GM19463 (cell line): ENCODE measurements around the gene SH3BGRL.
"Not testable (repeated sequence)": the region's sequence is repeated elsewhere in the genome, so short reads cannot be mapped to it uniquely, and the experiment has no call there.

Experiments used
- ATAC-seq: cut with Tn5 transposase; IDR thresholded peaks from one replicate; pipeline ENCODE4 v1.9.1; 2021; ENCODE audit warnings: mild to moderate bottlenecking, moderate library complexity; ENCODE audit not compliant: unreplicated experiment

The SH3BGRL gene

DNA sequence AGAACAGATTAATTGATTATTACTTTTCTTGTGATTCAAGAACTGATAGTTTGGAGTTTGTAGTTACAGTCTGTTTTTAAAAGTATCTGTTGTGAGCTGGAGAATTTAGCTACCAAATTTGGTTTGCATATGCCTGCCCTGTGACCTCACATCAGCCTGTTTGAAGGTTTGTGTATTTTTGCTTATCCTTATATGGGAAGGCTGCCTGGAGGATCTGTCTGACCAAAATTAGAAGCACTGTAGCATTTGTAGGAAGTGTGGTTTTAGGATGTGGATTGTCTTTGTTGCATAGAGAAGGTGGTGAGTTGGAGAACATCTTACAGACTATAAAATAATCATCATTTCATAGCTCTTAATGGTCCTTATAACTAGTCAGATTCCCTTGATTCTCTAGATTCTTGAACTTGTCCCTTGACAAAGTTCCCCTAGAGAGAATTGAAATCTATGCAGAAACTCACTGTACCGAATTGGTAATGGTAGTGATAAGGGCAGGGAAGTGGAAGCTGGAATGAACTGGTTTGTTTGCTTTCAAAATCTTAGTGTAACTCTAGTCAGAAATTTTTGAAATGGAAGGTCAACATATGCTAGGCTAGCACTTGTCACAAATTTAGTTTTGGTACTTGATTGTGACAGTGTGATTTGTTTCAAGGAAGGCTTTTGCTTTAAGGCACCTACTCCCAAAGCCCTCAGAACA, 57.3 kb downstream of the SH3BGRL start:
- ATAC-seq = no peak

DNA sequence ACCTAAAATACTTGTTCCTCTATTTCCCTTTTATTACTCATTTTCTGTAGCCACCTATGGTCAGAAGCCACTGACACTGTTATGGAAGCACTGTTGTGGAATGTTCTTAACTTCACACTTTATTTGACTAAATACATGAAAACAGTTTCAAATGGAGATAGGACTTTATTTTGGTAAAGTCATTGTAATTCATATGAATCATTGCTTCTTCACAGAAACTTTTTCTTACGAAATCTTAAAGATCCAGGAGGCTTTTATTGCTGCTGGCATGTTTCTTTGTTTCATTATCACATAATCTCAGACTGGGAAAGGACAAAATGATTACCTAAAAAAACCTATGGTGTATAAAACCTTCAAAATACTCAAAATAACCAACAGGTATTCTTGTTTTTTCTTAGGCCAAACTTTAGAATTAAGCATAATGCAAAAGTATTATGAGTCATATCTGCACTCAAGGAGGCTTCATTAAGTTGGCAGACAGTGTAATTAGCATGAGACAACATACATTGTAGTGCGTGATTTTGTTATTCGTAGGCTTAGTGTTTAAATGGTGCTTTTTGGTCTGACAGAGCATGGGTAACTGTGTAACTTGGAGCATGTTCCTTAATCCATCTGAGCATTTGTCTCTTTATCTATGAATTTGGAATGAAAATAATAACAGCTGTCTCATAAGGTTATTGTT, 58.0 kb downstream of the SH3BGRL start:
- no peak for ATAC-seq

DNA sequence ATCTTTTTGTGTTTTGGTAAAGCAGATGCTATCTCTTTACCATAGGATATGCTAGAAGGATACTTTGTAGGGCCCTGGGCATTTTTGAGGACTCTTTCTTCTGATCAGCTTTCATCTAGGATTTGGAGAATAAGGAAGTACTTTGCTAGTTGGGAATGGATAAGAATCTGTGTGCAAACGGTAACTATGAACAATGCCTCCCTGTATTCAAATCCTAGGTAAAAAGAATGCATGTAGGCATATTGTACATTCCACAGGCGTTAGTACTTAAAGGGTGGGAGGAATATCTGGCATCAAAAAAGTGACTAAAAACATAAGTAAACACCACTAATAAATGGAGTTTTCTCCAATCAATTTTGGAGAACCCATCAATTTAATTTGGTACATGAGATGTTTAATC, 59.7 kb downstream of the SH3BGRL start:
- ATAC-seq = no peak

DNA sequence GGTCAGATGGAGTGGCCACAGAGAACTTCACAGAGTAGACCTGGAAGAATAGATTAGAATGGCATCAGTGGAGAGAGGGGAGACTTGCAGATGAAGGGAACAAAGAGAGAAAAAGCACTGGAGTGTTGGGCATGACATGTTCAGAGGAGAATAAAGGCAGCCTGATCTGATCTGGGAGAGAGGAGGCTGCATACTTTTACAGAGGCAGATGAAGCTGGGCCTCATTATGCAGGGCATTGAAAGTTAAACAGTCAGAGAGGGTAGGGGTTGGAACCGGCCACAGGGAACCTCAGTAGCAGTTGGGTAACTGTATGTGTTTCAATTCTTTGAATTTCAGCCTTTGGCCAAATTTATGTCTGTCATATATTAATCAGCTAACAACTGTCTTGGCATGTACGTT, 61.2 kb downstream of the SH3BGRL start:
- ATAC-seq = no peak

DNA sequence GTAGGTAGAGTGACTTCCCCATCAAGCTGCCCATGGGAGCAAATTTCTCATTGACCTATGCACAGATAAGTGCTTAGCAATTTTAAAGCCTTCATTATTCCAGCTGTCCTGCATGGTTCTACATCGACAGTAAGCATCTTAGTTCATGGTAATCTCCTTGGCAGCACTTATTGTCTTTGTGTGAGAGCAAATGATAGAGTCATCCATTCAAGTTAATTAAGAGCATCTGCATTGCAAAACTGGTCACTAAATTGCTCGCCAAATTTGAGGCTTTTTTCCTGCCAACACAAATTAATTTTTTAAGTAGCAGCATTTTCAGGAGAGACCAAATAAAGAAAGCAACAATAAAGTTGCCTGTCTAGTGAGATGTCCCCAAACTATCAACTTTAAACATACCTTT, 76.7 kb downstream of the SH3BGRL start:
- no peak for ATAC-seq

DNA sequence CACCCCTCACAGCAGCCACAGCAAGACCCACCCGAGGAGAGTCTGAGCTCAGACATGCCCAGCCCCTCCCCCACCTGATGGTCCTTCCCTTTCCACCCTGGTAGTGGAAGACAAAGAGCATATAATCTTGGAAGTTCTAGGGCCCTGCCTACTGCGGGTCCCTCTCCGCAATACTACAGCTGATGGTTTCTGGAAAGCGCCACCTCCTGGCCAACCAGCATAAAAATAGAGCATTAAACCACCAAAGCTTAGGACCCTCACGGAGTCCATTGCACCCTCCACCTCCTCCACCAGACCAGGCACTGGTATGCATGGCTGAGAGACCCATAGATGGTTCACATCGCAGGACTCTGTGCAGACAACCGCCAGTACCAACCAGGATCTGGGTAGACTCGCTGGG, 78.2 kb downstream of the SH3BGRL start:
- no peak for ATAC-seq

DNA sequence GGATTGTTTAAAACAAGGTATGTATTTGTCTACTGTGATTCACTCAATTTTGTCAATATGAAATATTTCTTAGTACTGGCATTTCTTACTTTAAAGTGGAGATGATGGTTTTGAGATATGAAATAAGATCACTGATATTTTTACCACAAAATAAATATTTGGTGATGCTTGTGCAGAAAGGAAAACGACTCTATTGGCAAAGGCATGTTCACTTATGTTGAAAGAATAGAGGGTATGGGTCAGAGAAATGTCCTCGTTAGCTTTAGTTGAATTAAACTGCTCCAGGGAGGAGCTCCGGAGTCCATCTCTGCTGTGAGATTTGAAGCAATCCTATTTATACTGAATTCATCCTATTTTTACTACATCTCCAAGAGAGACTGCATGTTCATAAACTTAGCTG, 84.2 kb downstream of the SH3BGRL start:
- ATAC-seq = no peak

DNA sequence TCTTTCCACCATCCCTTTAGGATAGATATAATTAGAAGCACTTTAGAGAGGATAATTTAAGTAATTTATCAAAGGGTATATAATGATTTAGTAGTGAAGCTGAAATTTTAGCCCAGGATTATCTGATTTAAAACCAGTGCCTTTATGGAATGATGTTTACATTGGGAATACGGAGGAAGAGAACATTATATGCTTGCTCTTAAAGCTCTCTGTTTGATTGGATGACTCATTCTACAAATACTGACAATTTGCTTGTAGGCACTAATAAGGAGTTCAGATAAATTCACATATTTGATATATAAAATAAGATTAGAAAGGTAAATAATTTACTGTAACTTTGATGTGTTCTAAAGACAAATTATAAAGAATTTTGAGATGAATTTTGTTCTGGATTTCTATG, 84.7 kb downstream of the SH3BGRL start:
- ATAC-seq = no peak

DNA sequence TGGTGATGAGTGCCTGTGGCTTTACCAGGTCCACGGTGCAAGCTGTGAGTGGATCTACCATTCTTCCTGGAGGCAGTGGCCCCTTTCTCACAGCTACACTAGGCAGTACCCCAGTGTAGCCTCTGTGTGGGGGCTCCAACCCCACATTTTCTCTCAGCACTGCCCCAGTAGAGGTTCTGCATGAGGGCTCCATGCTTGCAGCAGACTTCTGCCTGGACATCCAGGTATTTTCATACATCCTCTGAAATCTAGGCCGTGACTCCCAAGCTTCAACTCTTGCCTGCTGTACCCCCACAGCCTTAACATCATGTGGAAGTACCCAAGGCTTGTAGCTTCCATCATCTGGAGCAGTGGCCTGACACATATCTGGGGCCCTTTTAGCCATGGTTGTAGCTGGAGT, 90.1 kb downstream of the SH3BGRL start:
- no peak for ATAC-seq

DNA sequence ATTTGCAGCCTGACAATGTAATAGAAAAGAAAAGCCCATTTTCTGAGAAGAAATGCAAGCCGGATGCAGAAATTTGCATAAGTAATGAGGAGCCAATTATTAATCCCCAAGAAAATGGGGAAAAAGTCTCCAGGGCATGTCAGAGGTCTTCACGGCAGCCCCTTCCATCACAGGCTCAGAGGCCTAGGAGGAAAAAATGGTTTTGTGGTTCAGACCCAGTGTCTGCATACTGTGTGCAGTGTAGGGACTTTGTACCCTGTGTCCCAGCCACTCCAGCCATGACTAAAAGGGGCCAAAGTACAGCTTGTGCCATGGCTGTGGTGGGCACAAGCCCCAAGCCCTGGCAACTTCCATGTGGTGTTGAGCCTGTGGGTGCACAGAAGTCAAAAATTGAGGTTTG, 92.2 kb downstream of the SH3BGRL start:
- no peak for ATAC-seq

DNA sequence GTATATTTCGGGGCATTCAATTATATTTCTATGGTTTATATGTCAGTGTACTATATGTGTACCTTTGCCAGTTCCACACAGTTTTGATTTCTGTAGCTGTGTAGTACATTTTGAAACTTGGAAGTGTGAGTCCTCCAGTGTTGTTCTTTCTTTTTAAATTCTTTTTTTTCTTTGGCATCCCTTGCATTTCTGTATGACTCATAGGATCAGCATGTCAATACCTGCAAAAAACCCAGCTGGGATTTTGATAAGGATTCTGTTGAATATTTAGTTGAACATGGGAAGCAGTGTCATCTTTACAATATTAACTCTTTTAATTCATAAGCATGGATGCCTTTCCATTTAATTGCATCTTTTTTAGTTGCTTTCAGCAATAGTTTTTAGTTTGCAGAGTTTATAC, 100.0 kb downstream of the SH3BGRL start:
- ATAC-seq = no peak

DNA sequence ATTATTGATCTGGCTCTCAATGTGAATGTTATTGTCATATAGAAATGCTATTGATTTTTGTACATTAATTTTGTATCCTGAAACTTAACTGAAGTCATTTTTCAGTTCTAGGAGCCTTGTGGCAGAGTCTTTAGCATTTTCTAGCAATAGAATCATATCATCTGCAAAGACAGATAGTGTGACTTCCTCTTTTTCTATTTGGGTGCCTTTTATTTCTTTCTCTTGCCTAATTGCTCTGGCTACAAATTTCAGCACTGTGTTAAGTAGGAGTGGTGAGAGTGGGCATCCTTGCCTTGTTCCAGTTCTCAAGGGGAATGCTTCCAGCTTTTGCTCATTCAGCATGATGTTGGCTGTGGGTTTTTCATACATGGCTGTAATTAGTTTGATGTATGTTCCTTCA, 102.7 kb downstream of the SH3BGRL start:
- no peak for ATAC-seq

DNA sequence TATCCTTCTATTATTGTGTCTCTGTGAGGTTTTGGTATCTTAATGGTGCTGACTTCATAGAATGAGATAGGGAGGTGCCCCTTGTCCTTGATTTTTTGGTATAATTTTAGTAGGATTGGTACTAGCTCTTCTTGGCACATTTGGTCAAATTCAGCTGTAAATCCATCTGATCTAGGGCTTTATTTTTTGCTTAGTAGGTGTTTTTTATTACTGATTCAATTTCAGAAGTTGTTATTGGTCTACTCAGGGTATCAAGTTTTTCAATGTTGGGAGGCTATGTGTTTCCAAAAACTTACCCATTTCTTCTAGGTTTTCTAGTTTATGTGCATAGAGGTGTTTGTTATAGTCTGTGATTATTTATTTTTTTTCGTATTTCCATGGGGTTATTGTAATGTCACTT, 103.3 kb downstream of the SH3BGRL start:
- no peak for ATAC-seq

DNA sequence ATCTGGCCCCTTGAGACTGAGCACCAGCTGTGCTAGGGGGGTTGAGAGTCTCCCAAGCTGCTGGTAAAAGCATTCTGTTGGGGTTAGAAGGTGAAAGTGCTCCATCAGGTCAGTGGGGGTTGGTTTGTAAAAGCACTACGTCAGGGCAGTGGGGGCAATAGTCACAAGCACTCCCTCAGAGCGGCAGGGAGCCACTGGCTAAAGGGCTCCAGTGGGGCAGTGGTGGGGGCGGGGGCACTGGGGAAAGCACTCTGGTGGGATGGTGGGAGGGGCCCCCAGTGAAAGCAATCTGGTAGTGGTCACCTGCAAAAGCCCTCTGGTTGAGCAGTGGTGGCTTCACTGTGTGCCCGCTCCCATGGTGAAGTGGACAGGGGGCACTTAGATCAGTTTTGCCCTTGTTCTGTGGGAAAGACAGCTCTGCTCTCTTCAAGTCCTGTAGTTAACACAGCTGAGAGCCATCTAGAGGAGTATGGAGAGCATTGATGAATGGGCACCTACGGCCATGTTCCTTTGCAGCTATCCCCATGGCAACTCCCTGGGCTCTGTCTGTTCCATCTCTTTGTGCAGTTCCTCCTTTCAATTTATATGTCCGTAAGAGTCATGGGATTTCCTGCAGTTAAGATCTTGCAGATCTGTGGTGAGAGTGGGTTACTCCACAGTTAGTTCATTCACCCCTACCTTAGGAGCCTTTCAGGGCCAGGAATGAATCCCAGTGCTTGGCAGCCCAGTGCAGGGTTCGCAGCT, 106.4 kb downstream of the SH3BGRL start:
- ATAC-seq = no peak

DNA sequence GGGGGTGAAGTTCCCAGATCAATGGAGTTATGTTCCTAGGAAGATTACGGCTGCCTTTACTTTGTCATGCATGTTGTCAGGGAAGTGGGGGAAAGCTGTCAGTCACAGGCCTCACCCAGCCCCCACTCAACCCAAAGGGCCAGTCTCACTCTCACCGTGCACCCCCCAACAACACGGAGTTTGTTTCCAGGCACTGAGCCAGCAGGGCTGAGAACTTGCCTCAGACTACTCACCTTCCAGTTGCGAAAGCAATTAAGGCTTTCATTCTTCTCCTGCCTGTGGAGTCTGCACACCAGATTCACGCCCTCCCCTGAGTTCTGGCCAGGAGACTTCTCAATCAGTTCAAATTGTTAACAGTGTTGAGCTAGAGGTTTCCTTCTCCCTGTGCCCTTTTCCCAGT, 114.3 kb downstream of the SH3BGRL start:
- ATAC-seq = no peak

DNA sequence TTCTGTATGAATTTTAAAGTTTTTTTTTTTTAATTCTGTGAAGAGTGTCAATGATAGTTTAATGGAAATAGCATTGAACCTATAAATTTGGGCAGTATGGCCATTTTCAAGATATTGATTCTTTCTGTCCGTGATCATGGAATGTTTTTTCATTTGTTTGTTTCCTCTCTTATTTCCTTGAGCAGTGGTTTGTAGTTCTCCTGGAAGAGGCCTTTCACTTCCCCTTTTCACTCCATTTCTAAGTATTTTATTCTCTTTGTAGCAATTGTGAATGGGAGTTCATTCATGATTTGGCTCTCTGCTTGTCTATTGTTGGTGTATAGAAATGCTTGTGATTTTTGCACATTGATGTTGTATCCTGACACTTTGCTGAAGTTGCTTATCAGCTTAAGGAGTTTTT, 129.8 kb downstream of the SH3BGRL start:
- not testable (repeated sequence) for ATAC-seq

DNA sequence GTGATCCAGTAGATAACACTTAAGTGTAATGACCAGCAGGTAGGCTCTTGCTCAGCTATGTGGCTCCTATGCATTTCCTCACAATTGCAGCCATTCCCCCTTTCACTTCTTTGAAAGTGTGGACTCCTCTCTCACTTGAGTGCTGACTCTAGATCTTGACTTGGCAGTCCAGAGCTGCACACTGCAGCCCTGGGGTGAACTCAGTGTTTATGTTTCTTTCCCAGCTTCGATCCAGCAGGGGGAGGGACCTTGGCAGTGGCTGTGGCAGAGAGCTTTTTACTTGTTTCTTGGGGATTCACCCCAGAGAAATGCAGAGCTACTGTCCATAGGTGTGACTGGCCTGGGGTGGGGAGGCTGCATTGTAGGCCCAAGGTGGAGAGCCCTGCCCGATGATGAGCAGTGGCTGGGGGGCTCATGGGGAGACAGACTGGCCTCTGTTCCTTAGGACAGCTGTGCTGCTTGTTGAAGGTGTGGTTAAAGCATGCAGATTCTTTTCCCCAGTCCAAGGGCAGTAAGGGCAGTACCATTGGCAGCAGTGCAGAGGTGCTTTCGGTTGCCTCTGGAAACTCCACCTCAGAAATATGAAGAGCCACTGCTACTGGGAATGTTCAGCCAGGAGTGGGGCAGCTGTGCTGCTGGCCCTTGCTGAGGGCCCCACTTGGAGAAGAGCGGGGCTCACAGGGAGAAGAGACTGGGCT, 134.7 kb downstream of the SH3BGRL start:
- no peak for ATAC-seq

DNA sequence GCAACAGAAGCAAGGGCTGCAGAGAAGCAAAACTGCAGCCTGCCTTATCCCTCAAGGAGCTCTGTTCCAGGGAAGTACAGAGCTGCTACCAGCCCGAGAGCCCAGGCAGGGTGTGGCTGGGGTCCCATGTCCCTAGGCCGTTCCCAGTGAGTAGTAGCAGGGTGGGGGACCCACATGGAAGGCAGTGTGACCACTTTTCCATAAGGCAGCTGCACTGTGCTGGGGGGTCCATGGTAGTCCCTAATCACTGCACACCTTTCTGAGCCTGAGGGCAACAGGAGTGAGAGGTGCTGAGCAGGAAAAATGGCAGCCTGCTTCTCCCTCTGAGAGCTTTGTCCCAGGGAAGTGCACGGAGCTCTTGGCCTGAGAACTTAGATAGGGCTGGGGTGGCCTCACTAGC, 135.9 kb downstream of the SH3BGRL start:
- no peak for ATAC-seq

DNA sequence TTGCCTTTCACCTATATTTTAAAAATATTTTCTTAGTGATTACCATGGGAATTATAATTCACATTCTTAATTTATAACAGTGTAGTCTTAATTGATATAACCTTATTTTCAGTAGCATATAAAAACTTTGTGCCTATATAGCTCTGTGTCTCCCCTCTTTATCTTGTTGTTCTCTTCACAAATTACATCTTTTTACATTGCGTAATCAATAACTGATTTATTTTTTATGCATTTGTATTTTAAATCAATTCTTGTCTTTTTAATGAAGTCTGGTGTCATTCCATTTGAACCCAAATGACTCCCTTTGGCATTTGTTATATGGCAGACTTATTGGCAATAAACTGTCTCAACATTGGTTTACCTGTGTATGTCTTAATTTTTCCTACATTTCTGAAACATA, 137.0 kb downstream of the SH3BGRL start:
- no peak for ATAC-seq

DNA sequence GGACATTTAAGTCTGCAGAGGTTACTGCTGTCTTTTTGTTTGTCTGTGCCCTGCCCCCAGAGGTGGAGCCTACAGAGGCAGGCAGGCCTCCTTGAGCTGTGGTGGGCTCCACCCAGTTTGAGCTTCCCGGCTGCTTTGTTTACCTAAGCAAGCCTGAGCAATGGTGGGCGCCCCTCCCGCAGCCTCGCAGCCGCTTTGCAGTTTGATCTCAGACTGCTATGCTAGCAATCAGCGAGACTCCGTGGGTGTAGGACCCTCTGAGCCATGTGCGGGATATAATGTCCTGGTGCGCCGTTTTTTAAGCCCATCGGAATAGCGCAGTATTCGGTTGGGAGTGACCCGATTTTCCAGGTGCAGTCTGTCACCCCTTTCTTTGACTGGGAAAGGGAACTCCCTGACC, 143.4 kb downstream of the SH3BGRL start:
- ATAC-seq = not testable (repeated sequence)
